Posterior cingulate gyrus (tissue), 11 donors: Measurements from ENCODE around the gene MYH10.
A peak's percentile ranks its signal among the peaks of the same experiment; 100 is the strongest.

Experiments
- DNase-seq, 10 donors: peaks; one replicate each; pipeline versions ENCODE4 v3.0.0 to v3.0.0-alpha.2; 2020 to 2021; ENCODE audit warnings: mixed read lengths in 3 of 10
- intact Hi-C: fragments of 100-400 bp; cut with DNase I; formaldehyde crosslinking; loops from one replicate; pipeline ENCODE4 v1.15.1; 2023

Gene MYH10

DNA sequence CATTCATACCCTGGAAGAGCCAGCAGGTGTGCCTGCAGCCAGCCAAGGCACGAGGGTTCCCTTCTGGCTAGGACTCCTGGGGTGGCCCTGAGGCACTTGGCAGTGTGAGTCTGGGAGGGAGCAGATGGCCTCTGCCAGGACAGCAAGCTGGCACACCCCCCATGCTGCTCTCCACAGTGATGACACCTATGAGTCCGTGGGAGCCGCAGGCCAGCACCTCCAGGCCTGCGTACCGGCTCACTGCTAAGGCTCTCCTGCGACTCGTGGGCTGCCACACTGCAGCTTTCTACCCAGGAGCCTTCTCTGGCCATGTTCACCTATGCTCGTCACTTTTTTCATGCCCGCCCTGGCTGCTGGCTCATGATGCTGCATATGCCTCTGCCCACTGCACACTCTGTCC lies 126.7 kb downstream of the MYH10 start:
- intact Hi-C loops, result no loop called here
- no peak for DNase-seq

DNA sequence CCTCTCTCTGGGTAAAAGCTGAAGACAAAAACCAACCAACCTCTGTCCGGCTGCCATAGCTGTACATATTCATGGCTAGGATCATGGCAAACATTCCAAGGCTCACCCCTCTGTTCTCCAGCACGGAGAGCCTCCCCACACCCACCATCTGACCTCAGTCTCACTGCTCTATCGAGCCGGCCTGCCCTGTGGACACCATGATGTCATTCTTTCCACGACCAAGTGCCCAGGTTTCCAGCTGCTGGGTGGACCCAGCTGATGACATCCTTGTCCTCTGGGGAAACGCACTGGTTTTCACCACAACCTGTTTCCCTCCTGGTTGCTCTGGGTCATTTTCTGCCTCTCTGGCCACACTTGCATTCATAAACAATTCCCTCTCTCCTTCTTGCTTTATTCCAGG lies 127.2 kb downstream of the MYH10 start:
- DNase-seq, result no peak
- intact Hi-C loops, result no loop called here

DNA sequence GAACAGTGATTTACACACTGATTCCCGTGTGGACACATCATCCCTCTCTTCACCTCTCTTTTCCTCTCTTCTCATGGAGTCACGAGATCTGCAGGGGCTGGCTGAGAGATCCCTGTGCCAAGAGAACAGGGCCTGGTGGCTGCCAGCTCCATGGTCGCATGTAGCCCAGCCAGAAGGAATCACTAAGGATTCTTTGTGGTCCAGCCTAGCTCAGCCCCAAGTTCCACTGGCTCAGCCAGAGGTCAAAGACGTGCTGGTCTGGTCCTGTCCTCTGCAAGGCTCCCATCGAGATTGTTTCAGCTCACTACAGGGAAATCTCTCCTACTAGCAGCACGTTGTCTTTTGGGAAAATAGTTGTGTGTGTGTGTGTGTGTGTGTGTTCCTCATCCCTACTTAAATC lies 128.4 kb downstream of the MYH10 start:
- intact Hi-C loops, result no loop called here
- DNase-seq, result no peak

DNA sequence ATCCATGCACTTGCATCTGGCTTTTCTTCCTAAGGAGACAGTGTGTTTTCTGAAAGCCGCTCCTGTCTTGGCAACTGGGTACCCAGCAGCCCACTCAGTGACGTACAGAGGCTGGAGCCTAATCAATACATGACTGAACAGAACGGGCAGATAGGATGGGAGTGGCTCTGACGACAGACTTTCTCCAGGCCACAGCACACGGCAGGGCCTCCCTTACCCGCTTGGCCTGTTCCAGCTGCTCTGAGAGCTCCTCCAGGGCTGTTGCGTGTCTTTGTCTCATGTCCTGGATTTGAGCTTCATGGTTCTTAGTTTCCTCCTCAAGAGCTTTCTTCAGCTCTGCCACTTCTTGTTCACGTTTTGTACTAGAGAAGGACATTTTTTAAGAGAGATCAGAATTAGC lies 129.9 kb downstream of the MYH10 start:
- DNase-seq, result no peak
- intact Hi-C loops, result no loop called here

DNA sequence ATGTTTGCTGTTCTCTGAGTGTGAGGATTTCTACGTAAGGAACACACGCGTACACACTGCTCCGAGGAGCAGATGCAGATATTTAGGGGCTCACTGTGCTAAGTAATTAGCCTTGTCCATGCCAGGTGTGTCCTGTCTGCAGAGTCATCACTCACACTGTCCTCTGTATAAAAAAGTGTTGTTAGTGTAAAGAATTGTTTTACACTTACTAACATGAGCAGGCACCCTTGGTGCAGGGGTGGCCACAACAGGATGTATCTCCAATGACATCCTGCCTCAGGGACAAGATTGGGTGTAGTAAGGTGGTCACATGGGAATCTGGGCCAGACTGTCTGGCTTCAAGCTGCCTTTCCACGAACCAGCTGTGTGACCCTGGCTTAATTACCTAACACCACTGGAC lies 130.9 kb downstream of the MYH10 start:
- DNase-seq, result no peak
- intact Hi-C loops, result no loop called here

DNA sequence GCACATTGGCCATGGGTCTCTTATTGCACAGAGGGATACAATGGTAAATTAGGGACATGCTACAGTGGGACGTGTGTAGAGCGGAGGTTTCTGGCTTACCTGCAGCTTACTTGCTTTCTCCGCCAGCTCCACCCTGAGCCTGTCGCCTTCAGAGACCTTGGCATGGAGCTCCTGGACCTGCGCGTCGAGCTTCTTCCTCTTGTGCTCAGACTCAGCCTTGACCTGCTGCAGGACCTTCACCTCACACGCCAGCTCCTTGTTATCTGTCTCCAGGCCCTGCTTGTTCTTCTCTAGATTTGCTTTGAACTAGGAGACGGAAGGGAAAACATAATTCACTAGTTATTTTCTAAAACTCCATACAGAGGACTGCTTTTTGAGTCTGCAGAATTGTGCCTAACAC lies 131.4 kb downstream of the MYH10 start:
- DNase-seq, result no peak
- intact Hi-C loops, result no loop called here

DNA sequence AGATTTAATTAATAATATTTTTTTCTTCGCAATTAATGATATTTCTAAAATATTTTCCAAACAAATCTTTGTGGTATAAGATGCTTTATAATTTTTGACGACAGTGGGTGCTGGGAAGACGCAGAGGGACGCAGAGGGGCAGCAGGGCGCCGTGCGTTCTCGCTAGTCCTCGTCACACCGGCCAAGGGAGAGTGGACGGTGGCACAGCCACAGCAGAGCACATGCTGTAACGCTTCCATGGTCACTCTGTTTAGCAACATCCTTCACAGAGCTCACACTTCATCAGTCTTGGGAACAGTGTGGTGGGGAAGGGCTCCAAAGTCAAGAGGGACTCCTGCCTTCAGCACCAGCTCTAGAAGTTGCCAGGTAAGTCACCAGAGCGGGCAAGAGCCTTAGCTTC lies 134.4 kb downstream of the MYH10 start:
- no peak for DNase-seq
- intact Hi-C loops, result no loop called here

DNA sequence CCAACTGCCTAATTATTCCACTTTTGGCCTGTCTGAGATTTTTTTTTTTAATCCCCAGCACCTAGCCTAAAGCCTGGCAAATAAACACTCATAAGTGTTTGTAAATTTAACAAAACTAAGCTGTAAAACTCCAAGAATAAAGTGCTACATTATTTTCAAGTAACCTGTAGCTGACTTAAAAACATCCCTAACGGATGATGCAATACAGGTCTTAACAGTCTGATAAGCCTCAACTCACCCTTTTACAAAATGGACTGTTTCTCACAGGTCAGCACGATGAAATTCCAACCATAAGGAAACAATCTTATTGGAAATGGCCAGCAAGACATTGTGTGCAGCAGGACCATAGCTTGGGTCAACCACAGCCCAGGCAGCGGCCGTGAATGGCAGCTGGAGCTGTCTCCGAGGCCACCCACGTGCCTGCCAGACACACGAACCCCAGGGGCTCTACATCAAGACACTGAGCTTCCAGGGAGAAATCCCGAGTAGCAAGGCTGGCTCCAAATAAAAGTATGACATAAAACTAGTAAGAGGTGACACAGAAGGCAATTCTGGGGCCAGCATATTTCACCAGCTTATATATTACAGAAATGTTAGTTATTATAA lies 135.9 kb downstream of the MYH10 start:
- intact Hi-C loops, result no loop called here

DNA sequence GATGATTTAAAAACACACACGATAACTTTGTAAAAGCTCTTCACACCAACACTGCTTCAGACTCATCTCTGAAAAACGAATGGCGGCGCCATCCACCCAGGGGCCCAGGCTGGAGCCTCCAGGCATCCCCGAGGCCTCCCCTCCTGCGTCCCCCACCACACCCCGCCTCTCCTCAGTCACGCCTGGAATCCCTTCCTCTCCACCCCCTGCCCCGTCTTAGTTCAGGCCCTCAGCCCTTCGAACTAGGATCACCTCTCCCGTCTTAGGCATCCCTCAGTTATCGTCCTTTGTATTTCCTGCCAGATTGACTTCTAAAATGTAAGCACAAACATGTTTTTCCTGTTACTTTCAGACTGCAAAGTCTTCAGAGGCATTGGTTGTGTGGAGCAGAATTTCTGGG lies 136.5 kb downstream of the MYH10 start:
- no peak for DNase-seq
- intact Hi-C loops, result no loop called here

More for the DNA sequence above, 135.9 kb downstream of the MYH10 start:
- DNase-seq, result no peak

DNA sequence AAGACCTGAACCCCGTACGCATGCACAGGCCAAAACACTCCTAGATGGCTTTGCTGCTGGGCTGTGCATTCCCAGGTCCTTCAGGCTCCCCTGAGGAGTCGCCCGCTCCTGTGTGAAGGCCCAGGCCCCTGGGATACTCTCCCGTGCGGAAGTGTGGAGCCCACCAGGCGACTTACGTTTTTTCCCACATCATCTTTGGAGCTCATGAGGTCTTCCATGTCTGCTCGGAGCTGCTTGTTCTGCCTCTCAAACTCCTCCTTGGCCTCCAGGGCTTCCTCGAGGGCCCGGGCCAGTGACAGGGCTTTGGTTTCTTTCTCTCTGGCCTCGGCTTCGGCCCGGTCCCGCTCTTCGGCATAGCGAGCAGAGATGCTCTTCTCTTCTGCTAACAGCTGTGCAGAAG lies 138.4 kb downstream of the MYH10 start:
- intact Hi-C loops, result no loop called here
- no peak for DNase-seq

DNA sequence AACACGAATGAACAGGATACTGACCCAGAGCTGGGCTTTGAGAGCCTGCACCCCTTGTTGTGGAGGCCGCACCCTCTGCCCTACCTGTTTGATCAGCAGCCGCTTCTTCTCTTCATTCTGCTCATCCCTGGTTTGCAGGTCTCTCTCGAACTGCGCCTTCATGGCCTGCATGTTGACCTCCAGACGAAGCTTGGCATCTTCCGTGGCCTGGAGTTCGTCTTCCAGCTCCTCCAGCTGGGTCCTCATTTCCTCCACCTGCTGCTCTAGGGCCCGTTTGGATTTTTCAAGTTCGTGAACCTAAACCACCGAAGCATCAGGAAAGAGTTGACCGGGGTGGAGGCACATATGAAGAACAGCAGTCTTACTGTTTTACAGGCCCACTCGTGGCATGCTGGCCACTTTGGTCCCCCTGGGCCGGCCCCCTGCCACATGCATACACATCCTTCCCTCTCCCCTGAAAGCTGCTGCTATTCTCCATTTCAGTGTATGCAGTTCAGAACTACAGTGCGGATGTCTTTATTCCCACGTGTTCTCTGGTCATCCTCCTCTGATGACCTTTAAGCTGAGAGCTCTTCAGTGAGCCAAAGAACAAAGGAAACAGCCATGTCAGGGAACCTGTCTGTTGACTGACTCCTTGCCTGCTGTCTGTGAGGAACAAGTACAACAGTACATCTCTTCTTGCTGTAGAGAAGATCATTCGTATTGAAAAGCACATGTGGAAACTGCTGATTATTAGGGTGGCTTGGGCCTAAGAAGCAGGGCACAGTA lies 140.1 kb downstream of the MYH10 start:
- intact Hi-C loops, result no loop called here
- no peak for DNase-seq

DNA sequence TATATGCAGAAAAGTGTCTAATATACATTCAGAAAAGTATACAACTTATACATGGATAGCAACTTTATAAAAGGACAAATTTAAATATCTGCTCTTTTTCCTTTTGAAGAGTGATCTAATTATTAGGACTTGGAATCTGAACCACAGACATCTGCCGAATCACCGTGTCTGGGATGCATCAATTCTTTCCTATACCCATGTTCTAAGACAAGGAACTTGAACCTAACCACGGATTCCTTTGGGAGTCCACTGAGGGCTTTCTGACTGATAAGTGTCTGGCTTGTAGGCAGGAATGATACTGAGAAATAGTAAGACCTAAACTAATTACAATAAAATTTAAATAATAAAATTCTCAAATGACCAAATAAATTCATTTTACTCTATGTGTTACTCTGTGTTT lies 140.7 kb downstream of the MYH10 start:
- intact Hi-C loops, result loop anchor here (10.0 kb wide), 1 partner anchor 135 kb away; no protein-coding TSS in a partner anchor
- DNase-seq, result no peak

DNA sequence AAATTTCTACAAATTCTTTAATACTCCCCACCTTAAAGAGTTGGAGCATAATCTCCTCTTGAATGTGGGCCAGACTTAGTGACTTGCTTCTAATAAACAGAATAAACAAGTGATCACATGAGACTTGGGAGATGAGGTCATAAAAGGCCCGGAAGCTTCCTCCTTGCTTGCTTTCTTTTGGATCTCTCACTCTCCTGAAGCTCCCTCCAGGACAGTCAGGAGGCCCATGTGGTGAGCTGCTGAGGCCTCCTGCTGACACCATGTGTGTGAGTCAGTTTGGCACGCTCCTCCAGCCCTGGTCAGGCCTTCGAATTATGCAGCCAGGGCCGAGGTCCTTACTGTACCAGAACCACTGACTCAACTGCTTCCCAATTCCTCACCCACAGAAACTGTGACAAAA lies 141.6 kb downstream of the MYH10 start:
- DNase-seq, result no peak

DNA sequence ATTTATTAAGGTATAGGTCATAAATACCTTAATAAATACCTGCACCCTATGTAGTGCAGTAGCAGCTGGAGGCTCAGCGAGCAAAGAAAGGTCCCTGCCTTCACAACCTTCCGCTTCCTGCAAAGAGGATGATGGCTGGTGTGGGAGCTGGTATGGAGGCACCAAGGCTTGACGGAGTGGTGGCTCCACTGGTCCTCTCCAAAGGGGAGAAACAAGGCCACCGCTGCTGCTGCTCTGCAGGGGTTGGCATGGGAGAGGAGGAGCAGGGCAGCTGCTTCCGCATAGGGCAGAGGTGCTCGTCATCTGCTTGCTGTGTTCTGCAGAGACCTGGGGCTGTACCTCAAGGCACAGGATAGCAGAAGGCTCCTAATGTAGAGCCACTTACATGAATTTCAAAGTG lies 142.0 kb downstream of the MYH10 start:
- DNase-seq, result no peak
- intact Hi-C loops, result loop anchor here (10.0 kb wide), 1 partner anchor 136 kb away; no protein-coding TSS in a partner anchor

More for the DNA sequence above, 141.6 kb downstream of the MYH10 start:
- intact Hi-C loops, result loop anchor here (10.0 kb wide), 1 partner anchor 136 kb away; no protein-coding TSS in a partner anchor

DNA sequence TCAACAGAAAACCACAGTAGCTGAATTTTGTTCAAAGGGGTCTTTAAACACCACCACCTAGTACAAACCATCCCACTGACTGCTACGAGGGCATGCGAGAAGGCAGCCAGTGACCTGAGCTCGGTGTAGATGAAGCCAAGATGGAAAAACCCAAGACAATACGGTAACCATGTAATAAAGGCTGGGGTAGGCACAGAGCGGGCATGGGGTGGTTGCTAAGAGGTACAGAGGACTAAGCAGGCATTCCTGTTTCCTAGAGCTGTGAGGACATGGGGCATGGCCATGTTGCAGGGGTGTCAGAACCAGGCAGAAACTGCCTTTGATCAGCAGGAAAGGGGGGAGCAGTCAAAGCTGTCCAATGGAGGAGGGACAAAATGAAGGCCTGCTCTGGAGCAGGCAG lies 142.8 kb downstream of the MYH10 start:
- intact Hi-C loops, result loop anchor here (10.0 kb wide), 1 partner anchor 137 kb away; no protein-coding TSS in a partner anchor
- no peak for DNase-seq

DNA sequence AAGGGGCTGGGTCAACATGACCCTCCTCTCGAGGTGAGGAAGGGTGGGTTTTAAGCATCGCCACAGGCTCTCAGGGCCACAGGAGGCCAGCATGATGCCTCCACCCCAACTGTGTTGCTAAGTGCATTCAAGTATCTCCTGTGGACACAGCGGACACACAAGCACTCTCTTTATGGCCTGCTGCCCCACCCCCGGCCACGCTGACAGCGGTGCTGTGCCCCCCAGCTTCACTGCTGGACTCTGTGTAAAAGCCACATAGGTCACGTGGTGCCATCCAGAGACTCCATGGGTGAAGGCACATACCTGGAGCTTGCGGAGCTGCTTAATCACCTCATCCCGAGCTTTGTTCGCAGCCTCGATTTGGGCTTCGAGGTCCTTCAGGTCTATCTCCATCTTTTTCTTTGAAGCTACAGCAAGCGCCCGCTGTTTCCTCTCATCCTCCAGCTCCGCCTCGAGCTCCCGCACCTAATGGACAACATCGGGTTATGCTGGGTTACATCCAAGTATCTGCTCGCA lies 143.3 kb downstream of the MYH10 start:
- intact Hi-C loops, result loop anchor here (10.0 kb wide), 1 partner anchor 138 kb away; no protein-coding TSS in a partner anchor
- DNase-seq, result no peak

DNA sequence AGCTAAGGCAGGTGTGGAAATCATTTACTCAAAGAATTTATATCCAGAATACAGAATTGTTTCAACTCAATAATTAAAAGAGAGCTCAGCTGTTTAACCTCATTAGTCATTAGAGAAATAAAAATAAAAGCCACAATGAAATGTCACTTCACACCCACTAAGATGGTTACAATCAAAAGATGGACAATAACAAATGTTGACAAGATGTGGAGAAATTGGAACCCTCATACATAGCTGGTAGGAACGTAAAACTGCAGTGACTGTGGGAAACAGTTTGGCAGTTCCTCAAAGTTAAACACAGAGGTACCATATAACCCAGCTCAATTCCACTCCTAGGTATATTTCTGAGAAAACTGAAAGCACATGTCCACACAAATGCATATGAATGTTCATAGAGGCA lies 145.0 kb downstream of the MYH10 start:
- no peak for DNase-seq
- intact Hi-C loops, result loop anchor here (10.0 kb wide), 1 partner anchor 139 kb away; no protein-coding TSS in a partner anchor

DNA sequence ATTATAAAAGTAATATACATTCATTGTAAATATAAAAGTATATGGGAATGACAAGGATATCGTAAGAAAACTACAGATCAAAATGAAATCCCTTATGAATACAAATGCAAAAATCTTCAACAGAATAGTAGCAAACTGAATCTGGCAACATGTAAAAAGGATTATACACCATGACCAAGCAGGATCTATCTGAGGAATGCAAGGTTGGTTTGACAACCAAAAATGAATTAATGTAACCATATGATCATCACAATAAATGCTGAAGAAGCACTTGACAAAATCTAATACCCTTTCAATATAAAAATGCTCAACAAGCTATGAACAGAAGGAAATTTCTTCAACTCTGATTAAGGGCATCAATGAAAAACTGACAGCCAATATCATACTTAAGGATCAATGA lies 146.1 kb downstream of the MYH10 start:
- intact Hi-C loops, result loop anchor here (10.0 kb wide), 1 partner anchor 140 kb away; no protein-coding TSS in a partner anchor

DNA sequence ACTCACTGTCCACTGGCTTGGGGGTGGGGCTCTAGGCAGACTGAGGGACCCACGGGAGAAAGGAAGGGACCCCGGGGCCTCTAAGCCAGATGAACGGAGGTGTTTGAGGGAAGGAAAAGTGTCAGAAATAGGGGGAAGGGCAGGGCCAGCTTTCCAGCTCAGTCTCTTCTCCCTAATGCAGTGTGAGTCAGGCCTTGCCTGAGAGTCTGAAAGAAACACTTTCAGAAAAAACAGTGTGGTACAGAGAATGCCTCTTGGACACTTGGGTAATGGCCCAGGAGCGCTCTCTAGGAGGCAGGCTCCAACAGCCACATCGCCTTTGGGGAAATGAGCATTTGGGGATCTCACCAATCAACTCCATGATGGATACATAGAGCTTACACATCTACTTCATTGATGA lies 148.0 kb downstream of the MYH10 start:
- no peak for DNase-seq

More for the DNA sequence above, 146.1 kb downstream of the MYH10 start:
- DNase-seq, result no peak

DNA sequence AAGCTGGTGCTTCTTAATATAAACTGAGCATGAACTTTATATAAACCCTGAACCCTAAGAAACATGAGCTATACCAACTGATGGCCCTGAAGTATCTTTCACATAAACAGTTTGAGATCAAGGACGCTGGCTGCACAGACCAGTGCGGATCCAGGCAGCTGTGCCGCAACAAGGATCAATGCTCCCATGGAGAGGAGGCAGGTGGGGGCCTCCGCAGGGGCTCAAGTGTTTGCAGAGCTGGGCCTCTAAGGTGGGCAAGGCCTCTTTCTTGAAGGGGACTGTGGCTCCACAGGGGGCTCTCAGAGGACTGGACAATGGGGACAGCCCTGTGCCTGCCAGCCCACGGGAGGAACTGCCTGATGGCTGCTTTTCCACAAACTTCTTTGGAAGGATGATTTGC lies 148.8 kb downstream of the MYH10 start:
- intact Hi-C loops, result loop anchor here (2.0 to 10.0 kb wide), 2 partner anchors 71 to 143 kb away; no protein-coding TSS in a partner anchor

More for the DNA sequence above, 148.0 kb downstream of the MYH10 start:
- intact Hi-C loops, result loop anchor here (10.0 kb wide), 1 partner anchor 142 kb away; no protein-coding TSS in a partner anchor

DNA sequence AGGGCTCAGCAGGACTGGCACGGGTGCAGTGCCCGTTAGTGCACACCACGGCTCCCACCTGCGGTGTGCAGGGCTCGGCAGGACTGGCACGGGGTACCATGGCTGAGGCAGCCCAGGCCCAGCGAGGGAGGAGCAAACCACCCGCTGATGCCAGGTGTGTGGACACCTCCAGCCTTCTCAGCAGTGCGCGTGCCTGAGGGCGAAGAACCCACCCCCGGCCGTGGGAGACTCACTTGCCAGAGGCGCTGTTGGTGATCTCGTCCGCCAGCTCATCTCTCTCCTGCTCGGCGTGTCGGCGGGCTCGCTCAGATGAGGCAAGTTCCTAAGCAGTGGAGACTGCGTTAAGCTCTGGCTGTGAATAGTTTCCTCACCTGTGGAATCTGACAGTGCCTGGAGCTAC lies 149.4 kb downstream of the MYH10 start:
- DNase-seq, result peak in 7 of 10 donors; percentile 49 to 96 (median 75)
- intact Hi-C loops, result loop anchor here (2.0 to 10.0 kb wide), 2 partner anchors 70 to 144 kb away; no protein-coding TSS in a partner anchor

More for the DNA sequence above, 148.8 kb downstream of the MYH10 start:
- DNase-seq, result peak in 1 of 10 donors; percentile 85
